WTC11 (cell line): ENCODE data around the gene LHFPL6. TPM values are rescaled to one million over a fixed set of nuclear protein-coding genes. Genes with fewer than 3 reads are reported as not detected.

Experiments
- ATAC-seq: fragments of 200-7000 bp; cut with Tn5 transposase; 2 replicates; pipeline ENCODE4 v1.10.0; 2021; ENCODE audit warnings: mild to moderate bottlenecking, moderate library complexity
- CTCF ChIA-PET: fragments of 300-600 bp; sonication (Branson Sonifier 250); formaldehyde crosslinking; loops from one replicate; lab custom pipeline; 2021; ENCODE audit warnings: antibody characterized with exemption; lab: Charles Lee
- POLR2A ChIA-PET: fragments of 350-600 bp; sonication (Branson Sonifier 250); formaldehyde crosslinking; loops from one replicate; lab custom pipeline; 2021; ENCODE audit warnings: antibody characterized with exemption; lab: Charles Lee
- DNase-seq: peaks from one replicate; pipeline ENCODE4 v3.0.0; 2021; ENCODE audit warnings: low spot score
- H3K27ac Mint-ChIP-seq: 2 replicates; pipeline ENCODE4 v1.8.0; 2021; ENCODE audit warnings: mixed read lengths
- H3K27me3 Mint-ChIP-seq: 2 replicates; pipeline ENCODE4 v1.8.0; 2021; ENCODE audit warnings: low read depth, mild to moderate bottlenecking, moderate library complexity, mixed read lengths
- H3K36me3 Mint-ChIP-seq: 2 replicates; pipeline ENCODE4 v1.8.0; 2021; ENCODE audit warnings: mixed read lengths
- H3K4me1 Mint-ChIP-seq: 2 replicates; pipeline ENCODE4 v1.8.0; 2022; ENCODE audit warnings: mixed read lengths
- H3K4me3 Mint-ChIP-seq: 2 replicates; pipeline ENCODE4 v1.8.0; 2021; ENCODE audit warnings: mild to moderate bottlenecking, moderate library complexity, mixed read lengths
- H3K9me3 Mint-ChIP-seq: 2 replicates; pipeline ENCODE4 v1.8.0; 2021; ENCODE audit warnings: mixed read lengths
- CREM ChIP-seq: sonication (generic); formaldehyde crosslinking; IDR thresholded peaks from 2 replicates; pipeline ENCODE4 v1.8.1; 2022; ENCODE audit warnings: mild to moderate bottlenecking, missing genetic modification reagents, moderate library complexity
- EMX1 ChIP-seq: fragments of 250-450 bp; sonication (Bioruptor Pico); IDR thresholded peaks from 2 replicates; pipeline ENCODE4 v1.8.0; 2021; ENCODE audit warnings: mild to moderate bottlenecking
- ESRRA ChIP-seq: sonication (generic); formaldehyde crosslinking; IDR thresholded peaks from 2 replicates; pipeline ENCODE4 v1.8.1; 2022; ENCODE audit warnings: mild to moderate bottlenecking, missing genetic modification reagents, borderline replicate concordance
- FOXK1 ChIP-seq: sonication (generic); formaldehyde crosslinking; IDR thresholded peaks from 2 replicates; pipeline ENCODE4 v1.8.0; 2022; ENCODE audit warnings: mild to moderate bottlenecking, moderate library complexity, missing genetic modification reagents
- MYBL2 ChIP-seq: sonication (generic); formaldehyde crosslinking; IDR thresholded peaks from 2 replicates; pipeline ENCODE4 v1.8.1; 2023; ENCODE audit warnings: mild to moderate bottlenecking, moderate library complexity, missing genetic modification reagents
- NR2C2 ChIP-seq: sonication (generic); formaldehyde crosslinking; IDR thresholded peaks from 2 replicates; pipeline ENCODE4 v1.8.0; 2022; ENCODE audit warnings: mild to moderate bottlenecking, missing genetic modification reagents
- PRRX2 ChIP-seq: fragments of 250-450 bp; sonication (Bioruptor Pico); IDR thresholded peaks from 2 replicates; pipeline ENCODE4 v1.8.0; 2021; ENCODE audit warnings: mild to moderate bottlenecking
- RORB ChIP-seq: fragments of 250-450 bp; sonication (Bioruptor Pico); IDR thresholded peaks from 2 replicates; pipeline ENCODE4 v1.9.0; 2021; ENCODE audit warnings: mild to moderate bottlenecking
- SP1 ChIP-seq: sonication (generic); formaldehyde crosslinking; conservative IDR thresholded peaks from 2 replicates; pipeline ENCODE4 v1.8.1; 2022; ENCODE audit warnings: missing genetic modification reagents
- TEAD1 ChIP-seq: sonication (generic); formaldehyde crosslinking; IDR thresholded peaks from 2 replicates; pipeline ENCODE4 v1.8.0; 2022; ENCODE audit warnings: mild to moderate bottlenecking, missing genetic modification reagents
- ZNF219 ChIP-seq: sonication (generic); formaldehyde crosslinking; IDR thresholded peaks from 2 replicates; pipeline ENCODE4 v1.8.0; 2023; ENCODE audit warnings: missing genetic modification reagents, mild to moderate bottlenecking, borderline replicate concordance
- ZNF671 ChIP-seq: fragments of 250-450 bp; sonication (Bioruptor Pico); IDR thresholded peaks from 2 replicates; pipeline ENCODE4 v1.8.0; 2021; ENCODE audit warnings: mild to moderate bottlenecking
- total RNA-seq: library from RNA; stranded (reverse); gene quantifications from 3 replicates; pipeline ENCODE4 v1.2.3, GENCODE V29; 2021
- TF ChIP-seq, protein P1 (sequence below): sonication (generic); formaldehyde crosslinking; IDR thresholded peaks from 2 replicates; pipeline ENCODE4 v1.8.1; 2023; ENCODE audit warnings: mild to moderate bottlenecking, missing genetic modification reagents, moderate library complexity
- TF ChIP-seq, protein P2 (sequence below): sonication (generic); formaldehyde crosslinking; IDR thresholded peaks from 2 replicates; pipeline ENCODE4 v1.8.1; 2023; ENCODE audit warnings: mild to moderate bottlenecking, missing genetic modification reagents, moderate library complexity
- TF ChIP-seq, protein P3 (sequence below): sonication (generic); formaldehyde crosslinking; IDR thresholded peaks from 2 replicates; pipeline ENCODE4 v1.8.1; 2023; ENCODE audit warnings: mild to moderate bottlenecking, moderate library complexity, missing genetic modification reagents
- TF ChIP-seq, protein P4 (sequence below): sonication (generic); formaldehyde crosslinking; IDR thresholded peaks from 2 replicates; pipeline ENCODE4 v1.8.1; 2023; ENCODE audit warnings: mild to moderate bottlenecking, missing genetic modification reagents, borderline replicate concordance
- TF ChIP-seq, protein P5 (sequence below): fragments of 250-450 bp; sonication (Bioruptor Pico); IDR thresholded peaks from 2 replicates; pipeline ENCODE4 v1.9.0; 2021; ENCODE audit warnings: mild to moderate bottlenecking
- TF ChIP-seq, protein P6 (sequence below): sonication (generic); formaldehyde crosslinking; IDR thresholded peaks from 2 replicates; pipeline ENCODE4 v1.8.0; 2022; ENCODE audit warnings: mild to moderate bottlenecking, missing genetic modification reagents
- TF ChIP-seq, protein P7 (sequence below): sonication (generic); formaldehyde crosslinking; IDR thresholded peaks from 2 replicates; pipeline ENCODE4 v1.8.0; 2023; ENCODE audit warnings: mild to moderate bottlenecking, missing genetic modification reagents
- TF ChIP-seq, protein P8 (sequence below): sonication (generic); formaldehyde crosslinking; IDR thresholded peaks from 2 replicates; pipeline ENCODE4 v1.8.0; 2022; ENCODE audit warnings: mild to moderate bottlenecking, missing genetic modification reagents
- TF ChIP-seq, protein P9 (sequence below): sonication (generic); formaldehyde crosslinking; IDR thresholded peaks from 2 replicates; pipeline ENCODE4 v1.8.1; 2022; ENCODE audit warnings: mild to moderate bottlenecking, moderate library complexity, missing genetic modification reagents

Gene LHFPL6
- total RNA-seq, 1 experiment from 2014 or later = 4.5 TPM

DNA sequence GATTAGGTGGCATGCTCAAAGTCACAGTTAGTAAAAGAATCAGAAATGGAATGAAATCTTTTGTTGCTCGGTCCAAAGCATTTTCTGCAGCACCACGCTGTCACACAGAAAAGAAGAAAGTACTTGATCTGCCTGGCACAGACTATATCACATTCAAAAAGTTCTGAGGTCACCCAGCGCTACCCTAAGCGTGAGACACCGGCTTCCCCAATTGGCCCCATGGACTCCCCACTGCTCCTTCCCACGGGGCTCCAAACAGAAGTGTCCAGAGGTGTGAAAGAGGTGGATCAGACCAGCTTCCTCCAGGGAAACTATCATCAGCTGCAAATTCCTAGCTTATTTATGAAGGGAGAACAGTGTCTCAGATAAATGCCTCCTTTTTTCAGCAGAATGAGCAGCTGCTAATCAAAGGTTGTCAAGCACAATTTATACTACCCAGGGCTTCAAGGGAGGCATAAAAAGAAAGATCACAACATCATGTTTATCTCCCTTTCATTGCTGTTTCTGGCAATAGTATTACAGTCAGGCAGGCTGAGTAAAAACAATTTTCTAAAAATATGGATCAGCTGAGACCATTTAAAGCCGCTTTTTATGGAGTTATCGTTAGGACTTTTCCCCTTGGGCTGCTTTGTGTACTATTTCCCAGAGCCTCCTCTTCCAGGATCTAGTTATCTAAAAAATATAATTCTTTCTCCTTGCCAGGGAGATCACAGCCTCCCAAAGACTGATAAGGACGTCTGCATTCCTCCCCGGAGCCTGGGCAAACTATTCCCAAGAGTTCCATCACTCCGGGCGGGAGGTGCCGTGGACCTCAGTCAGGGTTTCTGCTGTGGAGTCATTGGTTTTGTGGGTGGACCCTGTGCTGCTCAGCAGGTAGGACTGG lies 208.0 kb downstream of the LHFPL6 start (continued):
- TF ChIP-seq, protein P1, sequence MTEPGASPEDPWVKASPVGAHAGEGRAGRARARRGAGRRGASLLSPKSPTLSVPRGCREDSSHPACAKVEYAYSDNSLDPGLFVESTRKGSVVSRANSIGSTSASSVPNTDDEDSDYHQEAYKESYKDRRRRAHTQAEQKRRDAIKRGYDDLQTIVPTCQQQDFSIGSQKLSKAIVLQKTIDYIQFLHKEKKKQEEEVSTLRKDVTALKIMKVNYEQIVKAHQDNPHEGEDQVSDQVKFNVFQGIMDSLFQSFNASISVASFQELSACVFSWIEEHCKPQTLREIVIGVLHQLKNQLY (CRISPR knock-in tag) = no peak
- no peak for TF ChIP-seq PRRX2 (CRISPR knock-in tag)
- TF ChIP-seq, protein P2, sequence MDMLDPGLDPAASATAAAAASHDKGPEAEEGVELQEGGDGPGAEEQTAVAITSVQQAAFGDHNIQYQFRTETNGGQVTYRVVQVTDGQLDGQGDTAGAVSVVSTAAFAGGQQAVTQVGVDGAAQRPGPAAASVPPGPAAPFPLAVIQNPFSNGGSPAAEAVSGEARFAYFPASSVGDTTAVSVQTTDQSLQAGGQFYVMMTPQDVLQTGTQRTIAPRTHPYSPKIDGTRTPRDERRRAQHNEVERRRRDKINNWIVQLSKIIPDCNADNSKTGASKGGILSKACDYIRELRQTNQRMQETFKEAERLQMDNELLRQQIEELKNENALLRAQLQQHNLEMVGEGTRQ (CRISPR knock-in tag) = no peak
- TF ChIP-seq RORB (CRISPR knock-in tag) = no peak
- TF ChIP-seq, protein P3, sequence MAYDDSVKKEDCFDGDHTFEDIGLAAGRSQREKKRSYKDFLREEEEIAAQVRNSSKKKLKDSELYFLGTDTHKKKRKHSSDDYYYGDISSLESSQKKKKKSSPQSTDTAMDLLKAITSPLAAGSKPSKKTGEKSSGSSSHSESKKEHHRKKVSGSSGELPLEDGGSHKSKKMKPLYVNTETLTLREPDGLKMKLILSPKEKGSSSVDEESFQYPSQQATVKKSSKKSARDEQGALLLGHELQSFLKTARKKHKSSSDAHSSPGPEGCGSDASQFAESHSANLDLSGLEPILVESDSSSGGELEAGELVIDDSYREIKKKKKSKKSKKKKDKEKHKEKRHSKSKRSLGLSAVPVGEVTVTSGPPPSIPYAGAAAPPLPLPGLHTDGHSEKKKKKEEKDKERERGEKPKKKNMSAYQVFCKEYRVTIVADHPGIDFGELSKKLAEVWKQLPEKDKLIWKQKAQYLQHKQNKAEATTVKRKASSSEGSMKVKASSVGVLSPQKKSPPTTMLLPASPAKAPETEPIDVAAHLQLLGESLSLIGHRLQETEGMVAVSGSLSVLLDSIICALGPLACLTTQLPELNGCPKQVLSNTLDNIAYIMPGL (CRISPR knock-in tag) = no peak
- no peak for TF ChIP-seq ZNF671 (CRISPR knock-in tag)
- TF ChIP-seq ZNF219 (CRISPR knock-in tag) = no peak
- TF ChIP-seq, protein P4, sequence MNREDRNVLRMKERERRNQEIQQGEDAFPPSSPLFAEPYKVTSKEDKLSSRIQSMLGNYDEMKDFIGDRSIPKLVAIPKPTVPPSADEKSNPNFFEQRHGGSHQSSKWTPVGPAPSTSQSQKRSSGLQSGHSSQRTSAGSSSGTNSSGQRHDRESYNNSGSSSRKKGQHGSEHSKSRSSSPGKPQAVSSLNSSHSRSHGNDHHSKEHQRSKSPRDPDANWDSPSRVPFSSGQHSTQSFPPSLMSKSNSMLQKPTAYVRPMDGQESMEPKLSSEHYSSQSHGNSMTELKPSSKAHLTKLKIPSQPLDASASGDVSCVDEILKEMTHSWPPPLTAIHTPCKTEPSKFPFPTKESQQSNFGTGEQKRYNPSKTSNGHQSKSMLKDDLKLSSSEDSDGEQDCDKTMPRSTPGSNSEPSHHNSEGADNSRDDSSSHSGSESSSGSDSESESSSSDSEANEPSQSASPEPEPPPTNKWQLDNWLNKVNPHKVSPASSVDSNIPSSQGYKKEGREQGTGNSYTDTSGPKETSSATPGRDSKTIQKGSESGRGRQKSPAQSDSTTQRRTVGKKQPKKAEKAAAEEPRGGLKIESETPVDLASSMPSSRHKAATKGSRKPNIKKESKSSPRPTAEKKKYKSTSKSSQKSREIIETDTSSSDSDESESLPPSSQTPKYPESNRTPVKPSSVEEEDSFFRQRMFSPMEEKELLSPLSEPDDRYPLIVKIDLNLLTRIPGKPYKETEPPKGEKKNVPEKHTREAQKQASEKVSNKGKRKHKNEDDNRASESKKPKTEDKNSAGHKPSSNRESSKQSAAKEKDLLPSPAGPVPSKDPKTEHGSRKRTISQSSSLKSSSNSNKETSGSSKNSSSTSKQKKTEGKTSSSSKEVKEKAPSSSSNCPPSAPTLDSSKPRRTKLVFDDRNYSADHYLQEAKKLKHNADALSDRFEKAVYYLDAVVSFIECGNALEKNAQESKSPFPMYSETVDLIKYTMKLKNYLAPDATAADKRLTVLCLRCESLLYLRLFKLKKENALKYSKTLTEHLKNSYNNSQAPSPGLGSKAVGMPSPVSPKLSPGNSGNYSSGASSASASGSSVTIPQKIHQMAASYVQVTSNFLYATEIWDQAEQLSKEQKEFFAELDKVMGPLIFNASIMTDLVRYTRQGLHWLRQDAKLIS (CRISPR knock-in tag) = no peak

DNA sequence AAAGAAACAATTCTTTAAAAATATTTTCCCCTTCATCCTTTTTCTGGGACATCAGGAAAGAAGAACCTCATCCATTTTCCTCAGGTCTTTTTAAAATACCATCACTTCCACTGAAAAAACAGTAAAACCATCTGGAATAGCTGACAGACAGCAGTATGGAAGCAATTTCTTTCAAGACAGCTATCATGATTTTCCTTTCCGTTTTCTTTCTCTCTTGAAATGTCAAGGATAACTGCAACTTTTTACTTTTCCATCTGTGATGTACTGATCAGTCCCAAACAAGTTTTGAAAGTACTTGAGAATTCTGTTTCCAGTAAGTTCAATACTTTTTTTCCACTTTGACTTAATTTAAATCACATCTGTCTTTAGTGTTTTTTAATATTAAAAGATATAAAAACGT lies 211.2 kb downstream of the LHFPL6 start:
- no peak for ATAC-seq
- peaks cover 100% of the 10 kb centered on the region for H3K27me3 Mint-ChIP-seq
- no peak overlapping the region for H3K4me3 Mint-ChIP-seq
- no peak for TF ChIP-seq ESRRA
- TF ChIP-seq, protein P5, sequence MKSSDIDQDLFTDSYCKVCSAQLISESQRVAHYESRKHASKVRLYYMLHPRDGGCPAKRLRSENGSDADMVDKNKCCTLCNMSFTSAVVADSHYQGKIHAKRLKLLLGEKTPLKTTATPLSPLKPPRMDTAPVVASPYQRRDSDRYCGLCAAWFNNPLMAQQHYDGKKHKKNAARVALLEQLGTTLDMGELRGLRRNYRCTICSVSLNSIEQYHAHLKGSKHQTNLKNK (CRISPR knock-in tag) = no peak
- TF ChIP-seq, protein P6, sequence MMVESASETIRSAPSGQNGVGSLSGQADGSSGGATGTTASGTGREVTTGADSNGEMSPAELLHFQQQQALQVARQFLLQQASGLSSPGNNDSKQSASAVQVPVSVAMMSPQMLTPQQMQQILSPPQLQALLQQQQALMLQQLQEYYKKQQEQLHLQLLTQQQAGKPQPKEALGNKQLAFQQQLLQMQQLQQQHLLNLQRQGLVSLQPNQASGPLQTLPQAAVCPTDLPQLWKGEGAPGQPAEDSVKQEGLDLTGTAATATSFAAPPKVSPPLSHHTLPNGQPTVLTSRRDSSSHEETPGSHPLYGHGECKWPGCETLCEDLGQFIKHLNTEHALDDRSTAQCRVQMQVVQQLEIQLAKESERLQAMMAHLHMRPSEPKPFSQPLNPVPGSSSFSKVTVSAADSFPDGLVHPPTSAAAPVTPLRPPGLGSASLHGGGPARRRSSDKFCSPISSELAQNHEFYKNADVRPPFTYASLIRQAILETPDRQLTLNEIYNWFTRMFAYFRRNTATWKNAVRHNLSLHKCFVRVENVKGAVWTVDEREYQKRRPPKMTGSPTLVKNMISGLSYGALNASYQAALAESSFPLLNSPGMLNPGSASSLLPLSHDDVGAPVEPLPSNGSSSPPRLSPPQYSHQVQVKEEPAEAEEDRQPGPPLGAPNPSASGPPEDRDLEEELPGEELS (CRISPR knock-in tag) = no peak
- TF ChIP-seq, protein P7, sequence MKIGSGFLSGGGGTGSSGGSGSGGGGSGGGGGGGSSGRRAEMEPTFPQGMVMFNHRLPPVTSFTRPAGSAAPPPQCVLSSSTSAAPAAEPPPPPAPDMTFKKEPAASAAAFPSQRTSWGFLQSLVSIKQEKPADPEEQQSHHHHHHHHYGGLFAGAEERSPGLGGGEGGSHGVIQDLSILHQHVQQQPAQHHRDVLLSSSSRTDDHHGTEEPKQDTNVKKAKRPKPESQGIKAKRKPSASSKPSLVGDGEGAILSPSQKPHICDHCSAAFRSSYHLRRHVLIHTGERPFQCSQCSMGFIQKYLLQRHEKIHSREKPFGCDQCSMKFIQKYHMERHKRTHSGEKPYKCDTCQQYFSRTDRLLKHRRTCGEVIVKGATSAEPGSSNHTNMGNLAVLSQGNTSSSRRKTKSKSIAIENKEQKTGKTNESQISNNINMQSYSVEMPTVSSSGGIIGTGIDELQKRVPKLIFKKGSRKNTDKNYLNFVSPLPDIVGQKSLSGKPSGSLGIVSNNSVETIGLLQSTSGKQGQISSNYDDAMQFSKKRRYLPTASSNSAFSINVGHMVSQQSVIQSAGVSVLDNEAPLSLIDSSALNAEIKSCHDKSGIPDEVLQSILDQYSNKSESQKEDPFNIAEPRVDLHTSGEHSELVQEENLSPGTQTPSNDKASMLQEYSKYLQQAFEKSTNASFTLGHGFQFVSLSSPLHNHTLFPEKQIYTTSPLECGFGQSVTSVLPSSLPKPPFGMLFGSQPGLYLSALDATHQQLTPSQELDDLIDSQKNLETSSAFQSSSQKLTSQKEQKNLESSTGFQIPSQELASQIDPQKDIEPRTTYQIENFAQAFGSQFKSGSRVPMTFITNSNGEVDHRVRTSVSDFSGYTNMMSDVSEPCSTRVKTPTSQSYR = no peak
- TF ChIP-seq EMX1 (CRISPR knock-in tag) = no peak
- TF ChIP-seq, protein P8, sequence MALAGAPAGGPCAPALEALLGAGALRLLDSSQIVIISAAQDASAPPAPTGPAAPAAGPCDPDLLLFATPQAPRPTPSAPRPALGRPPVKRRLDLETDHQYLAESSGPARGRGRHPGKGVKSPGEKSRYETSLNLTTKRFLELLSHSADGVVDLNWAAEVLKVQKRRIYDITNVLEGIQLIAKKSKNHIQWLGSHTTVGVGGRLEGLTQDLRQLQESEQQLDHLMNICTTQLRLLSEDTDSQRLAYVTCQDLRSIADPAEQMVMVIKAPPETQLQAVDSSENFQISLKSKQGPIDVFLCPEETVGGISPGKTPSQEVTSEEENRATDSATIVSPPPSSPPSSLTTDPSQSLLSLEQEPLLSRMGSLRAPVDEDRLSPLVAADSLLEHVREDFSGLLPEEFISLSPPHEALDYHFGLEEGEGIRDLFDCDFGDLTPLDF = no peak
- TF ChIP-seq, protein P9, sequence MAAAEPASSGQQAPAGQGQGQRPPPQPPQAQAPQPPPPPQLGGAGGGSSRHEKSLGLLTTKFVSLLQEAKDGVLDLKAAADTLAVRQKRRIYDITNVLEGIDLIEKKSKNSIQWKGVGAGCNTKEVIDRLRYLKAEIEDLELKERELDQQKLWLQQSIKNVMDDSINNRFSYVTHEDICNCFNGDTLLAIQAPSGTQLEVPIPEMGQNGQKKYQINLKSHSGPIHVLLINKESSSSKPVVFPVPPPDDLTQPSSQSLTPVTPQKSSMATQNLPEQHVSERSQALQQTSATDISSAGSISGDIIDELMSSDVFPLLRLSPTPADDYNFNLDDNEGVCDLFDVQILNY = no peak
- TF ChIP-seq TEAD1 (CRISPR knock-in tag) = no peak
- TF ChIP-seq CREM (CRISPR knock-in tag) = no peak
- no peak for TF ChIP-seq ZNF219 (CRISPR knock-in tag)
- no peak for TF ChIP-seq MYBL2 (CRISPR knock-in tag)
- TF ChIP-seq FOXK1 (CRISPR knock-in tag) = no peak
- TF ChIP-seq NR2C2 = no peak
- no peak for TF ChIP-seq SP1 (CRISPR knock-in tag)
- TF ChIP-seq, all 79 proteins: peak for 0
- POLR2A ChIA-PET = no interaction called here
- no peaks in the 10 kb centered on the region for H3K36me3 Mint-ChIP-seq
- CTCF ChIA-PET = no interaction called here
- no peaks in the 10 kb centered on the region for H3K4me1 Mint-ChIP-seq
- no peak overlapping the region for H3K27ac Mint-ChIP-seq
- DNase-seq = no peak
- H3K9me3 Mint-ChIP-seq = no peaks in the 10 kb centered on the region
